GM23248 (cell line): ENCODE measurements around the gene NIPA2. TPM values are rescaled to one million over a fixed set of nuclear protein-coding genes. Genes with fewer than 3 reads are reported as not detected.

ENCODE experiments used
- DNase-seq: peaks from one replicate; pipeline ENCODE4 v3.0.0-alpha.2; 2015
- H2AFZ ChIP-seq: fragments of 200-600 bp; sonication (generic); 2 replicates; pipeline ENCODE4 v1.6.1; 2016; ENCODE audit warnings: antibody characterized with exemption
- H3F3A ChIP-seq: fragments of 200-600 bp; sonication (generic); 2 replicates; pipeline ENCODE4 v1.6.1; 2016; ENCODE audit warnings: mild to moderate bottlenecking, antibody characterized with exemption, mixed run types; ENCODE audit not compliant: insufficient read depth
- H3K27ac ChIP-seq: fragments of 200-600 bp; sonication (generic); 2 replicates; pipeline ENCODE4 v1.5.1; 2016; ENCODE audit warnings: mild to moderate bottlenecking
- H3K27me3 ChIP-seq: fragments of 200-600 bp; sonication (generic); replicated peaks from 2 replicates; pipeline ENCODE4 v1.6.1; 2016; ENCODE audit warnings: mild to moderate bottlenecking; ENCODE audit not compliant: insufficient read depth
- H3K36me3 ChIP-seq: fragments of 200-600 bp; sonication (generic); 2 replicates; pipeline ENCODE4 v1.6.1; 2016; ENCODE audit warnings: low read depth, mild to moderate bottlenecking
- H3K4me1 ChIP-seq: fragments of 200-600 bp; sonication (generic); 2 replicates; pipeline ENCODE4 v1.6.1; 2016; ENCODE audit warnings: mild to moderate bottlenecking; ENCODE audit not compliant: insufficient read depth
- H3K4me2 ChIP-seq: fragments of 200-600 bp; sonication (generic); one replicate; pipeline ENCODE4 v1.6.1; 2016; ENCODE audit warnings: mild to moderate bottlenecking; ENCODE audit not compliant: unreplicated experiment
- H3K4me3 ChIP-seq: fragments of 200-600 bp; sonication (generic); 2 replicates; pipeline ENCODE4 v1.5.1; 2016; ENCODE audit warnings: mild to moderate bottlenecking
- H3K79me2 ChIP-seq: fragments of 200-600 bp; sonication (generic); 2 replicates; pipeline ENCODE4 v1.6.1; 2016; ENCODE audit warnings: mild to moderate bottlenecking; ENCODE audit not compliant: insufficient read depth
- H3K9ac ChIP-seq: fragments of 200-600 bp; sonication (generic); 2 replicates; pipeline ENCODE4 v1.6.1; 2016; ENCODE audit warnings: mild to moderate bottlenecking
- H3K9me2 ChIP-seq: fragments of 200-600 bp; sonication (generic); 2 replicates; pipeline ENCODE4 v1.6.1; 2016; ENCODE audit warnings: mixed run types, mild to moderate bottlenecking, moderate library complexity; ENCODE audit not compliant: insufficient read depth
- H3K9me3 ChIP-seq: fragments of 200-600 bp; sonication (generic); one replicate; pipeline ENCODE4 v1.6.1; 2017; ENCODE audit warnings: low read depth
- H4K20me1 ChIP-seq: fragments of 200-600 bp; sonication (generic); 2 replicates; pipeline ENCODE4 v1.6.0; 2016; ENCODE audit not compliant: insufficient read depth
- EZH2 ChIP-seq: fragments of 200-600 bp; sonication (generic); IDR thresholded peaks from 2 replicates; pipeline ENCODE4 v1.6.1; 2018; ENCODE audit warnings: antibody characterized with exemption, mild to moderate bottlenecking; ENCODE audit not compliant: insufficient read depth, poor library complexity, severe bottlenecking
- EZH2phosphoT487 ChIP-seq: fragments of 200-600 bp; sonication (generic); IDR thresholded peaks from 2 replicates; pipeline ENCODE4 v1.6.1; 2018; ENCODE audit warnings: antibody characterized with exemption, moderate library complexity, mild to moderate bottlenecking, low read depth; ENCODE audit not compliant: insufficient read depth
- WGBS, 2 experiments: methylation state at CpG; one replicate each; pipeline ENCODE4 v1.1.6; 2015 to 2017; ENCODE audit warnings: low lambda C conversion rate in 2 of 2, low coverage in 1 of 2; ENCODE audit errors: missing lambda C conversion rate in 2 of 2; 5-methylcytosine and 5-hydroxymethylcytosine counted together
- in situ Hi-C: fragments of 300-500 bp; cut with MboI; formaldehyde crosslinking; loops from 2 replicates; pipeline ENCODE4 v1.15.0; 2020
- polyA plus RNA-seq: library from polyadenylated mRNA; unstranded; fragments of >200 nt; fragmentation: Nextera tagmentation; extraction: Ambion mirVana; gene quantifications from 2 replicates; pipeline ENCODE4 v1.2.1, GENCODE V29; 2016
- total RNA-seq: library from RNA; depleted of rRNA; stranded (reverse); fragments of >200 nt; shearing (Covaris generic); gene quantifications from 2 replicates; pipeline ENCODE4 v1.2.3, GENCODE V29; 2014

The NIPA2 gene
- total and polyA plus RNA-seq, 2 experiments from 2014 or later = 74.9 to 100 TPM

DNA sequence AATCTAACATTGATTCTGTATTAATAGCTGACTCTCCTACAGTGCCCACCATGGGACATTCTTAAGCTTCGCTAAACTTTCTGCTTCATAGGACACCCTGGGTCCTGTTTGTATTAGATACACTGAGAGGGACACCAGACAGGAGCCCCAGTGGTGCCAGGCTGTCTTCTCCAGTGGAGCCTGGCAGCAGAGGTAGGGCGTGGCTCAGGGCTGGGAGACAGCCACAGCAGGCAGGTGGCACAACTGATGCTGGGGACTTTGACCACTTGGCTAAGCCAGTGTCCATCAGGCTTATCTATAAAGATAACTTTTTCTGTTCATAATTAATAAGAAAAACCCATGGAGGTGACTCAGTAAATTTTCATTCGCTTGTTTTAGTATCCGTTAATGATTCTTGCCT lies 30.2 kb upstream of the NIPA2 start:
- Histone ChIP-seq H3K9me2 (no peaks in the 10 kb centered on the region), H3K9ac (no peak overlapping the region), H3K27ac (no peak overlapping the region), H4K20me1 (no peaks in the 10 kb centered on the region), H3K4me1 (no peaks in the 10 kb centered on the region), H2AFZ (no peak overlapping the region), H3K36me3 (no peaks in the 10 kb centered on the region), H3K27me3 (no peaks in the 10 kb centered on the region), H3F3A (no peaks in the 10 kb centered on the region), H3K4me3 (no peak overlapping the region), H3K79me2 (peaks cover 4% of the 10 kb centered on the region; the same call in 1 of the 2 replicates), H3K4me2 (no peak overlapping the region), H3K9me3 (no peaks in the 10 kb centered on the region)
- TF ChIP-seq EZH2 (no peak), EZH2phosphoT487 (no peak)
- in situ Hi-C loops = no loop called here
- no peak for DNase-seq
- 94% methylated on average over 4 of the region's 4 CpGs for WGBS, 2 experiments

DNA sequence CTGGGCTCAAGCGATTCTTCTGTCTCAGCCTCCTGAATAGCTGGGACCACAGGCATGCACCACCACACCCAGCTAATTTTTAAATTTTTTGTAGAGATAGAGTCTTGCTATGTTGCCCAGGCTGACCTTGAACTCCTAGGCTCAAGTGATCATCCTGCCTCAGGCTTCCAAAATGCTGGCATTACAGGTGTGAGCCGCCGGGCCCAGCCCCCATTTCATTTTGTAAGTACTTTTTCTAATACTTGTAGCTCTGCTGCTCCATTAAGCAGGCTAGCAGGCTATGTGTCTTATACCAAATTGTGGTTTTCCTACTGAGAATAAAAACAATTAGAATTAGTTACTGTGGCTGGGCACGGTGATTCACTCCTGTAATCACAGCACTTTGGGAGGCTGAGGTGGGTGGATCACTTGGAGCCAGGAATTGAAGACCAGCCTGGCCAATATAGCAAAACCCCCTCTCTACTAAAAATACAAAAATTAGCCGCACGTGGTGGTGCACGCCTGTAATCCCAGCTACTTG lies 29.6 kb upstream of the NIPA2 start:
- Histone ChIP-seq H3K79me2 (peaks cover 4% of the 10 kb centered on the region; the same call in 1 of the 2 replicates), H3K36me3 (no peaks in the 10 kb centered on the region), H4K20me1 (no peaks in the 10 kb centered on the region), H3F3A (no peaks in the 10 kb centered on the region), H3K27ac (no peak overlapping the region), H3K9me3 (no peaks in the 10 kb centered on the region), H3K9me2 (no peaks in the 10 kb centered on the region), H3K4me3 (no peak overlapping the region), H3K4me1 (no peaks in the 10 kb centered on the region), H3K9ac (no peak overlapping the region), H3K27me3 (no peaks in the 10 kb centered on the region), H2AFZ (no peak overlapping the region), H3K4me2 (no peak overlapping the region)
- 95% methylated on average over 7 of the region's 7 CpGs for WGBS, 2 experiments
- no peak for DNase-seq
- in situ Hi-C loops = no loop called here
- TF ChIP-seq EZH2phosphoT487 = no peak
- no peak for TF ChIP-seq EZH2

DNA sequence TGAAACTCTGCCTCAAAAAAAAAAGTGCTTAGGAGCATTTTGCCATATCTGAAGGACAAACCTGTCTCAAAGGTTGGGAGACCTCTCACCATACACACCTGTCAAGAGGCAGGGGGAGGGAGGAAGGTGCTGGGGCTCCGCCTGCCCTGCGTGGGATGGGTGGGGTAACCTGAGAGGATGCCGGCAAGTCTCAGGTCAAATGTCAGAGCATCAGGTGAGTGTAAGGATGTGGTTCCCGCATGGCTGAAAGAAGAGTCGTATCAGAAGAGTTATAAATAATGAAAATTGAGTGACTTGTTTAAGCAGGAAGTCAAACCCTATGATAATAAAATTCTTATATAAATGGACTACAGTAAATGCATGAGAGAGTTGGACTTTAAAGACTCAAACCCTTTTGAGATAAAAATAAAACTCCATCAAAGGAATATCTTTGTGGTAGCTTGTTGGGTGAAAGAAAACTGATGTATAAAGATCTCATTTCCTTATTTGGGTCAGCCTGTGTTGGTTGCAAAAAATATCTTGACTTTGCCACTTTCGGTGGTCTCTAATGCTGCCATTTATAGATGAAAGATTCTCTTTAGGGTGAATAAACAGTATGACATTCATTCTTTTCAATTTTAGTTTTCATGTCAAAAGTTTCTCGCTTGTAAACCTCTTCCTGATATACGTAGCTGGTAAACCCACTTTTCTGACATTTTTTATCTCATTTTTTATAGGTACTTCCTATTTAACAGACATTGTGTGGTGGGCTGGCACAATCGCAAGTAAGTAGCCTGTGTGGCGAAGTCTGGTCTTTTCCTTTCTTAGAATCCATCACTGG lies 28.2 kb upstream of the NIPA2 start:
- H3K4me2 ChIP-seq = no peak overlapping the region
- H3K4me1 ChIP-seq = no peaks in the 10 kb centered on the region
- no peak overlapping the region for H3K4me3 ChIP-seq
- H3K9me3 ChIP-seq = no peaks in the 10 kb centered on the region
- H3K9ac ChIP-seq = no peak overlapping the region
- no peaks in the 10 kb centered on the region for H4K20me1 ChIP-seq
- no peaks in the 10 kb centered on the region for H3K9me2 ChIP-seq
- H3K27ac ChIP-seq = no peak overlapping the region
- H3K27me3 ChIP-seq = no peaks in the 10 kb centered on the region
- in situ Hi-C loops = no loop called here
- no peak overlapping the region for H2AFZ ChIP-seq
- H3K36me3 ChIP-seq = no peaks in the 10 kb centered on the region
- no peak for DNase-seq
- TF ChIP-seq EZH2 (no peak), EZH2phosphoT487 (no peak)
- no peaks in the 10 kb centered on the region for H3K79me2 ChIP-seq
- H3F3A ChIP-seq = no peaks in the 10 kb centered on the region
- WGBS, 2 experiments = 89 to 90% methylated on average over 10 of the region's 10 CpGs

DNA sequence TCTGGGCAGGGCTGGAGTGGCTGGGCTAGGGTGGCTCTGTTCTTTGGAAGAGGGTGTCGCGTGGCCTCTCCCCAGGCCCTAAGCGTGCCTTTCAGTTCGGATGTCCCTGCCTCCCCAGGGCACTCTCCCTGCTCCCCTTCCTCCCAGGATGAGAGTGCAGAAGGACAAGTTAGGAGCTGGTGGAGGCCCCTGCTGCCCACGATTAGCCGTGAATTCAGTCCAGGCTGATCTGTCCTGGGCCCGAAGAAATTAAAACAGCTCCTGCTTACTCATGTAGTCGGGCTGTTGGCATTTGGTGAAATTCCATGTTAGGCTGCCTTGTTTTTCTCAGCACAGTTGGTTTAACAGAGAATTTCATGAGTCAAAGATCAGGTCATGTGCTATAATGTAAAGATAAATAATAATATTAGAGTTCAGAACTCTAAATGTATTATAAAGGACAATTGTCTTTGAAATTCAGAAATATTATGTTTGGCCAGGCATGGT lies 27.6 kb upstream of the NIPA2 start:
- H3K9me3 ChIP-seq = no peaks in the 10 kb centered on the region
- H3K4me3 ChIP-seq = no peak overlapping the region
- H3K4me2 ChIP-seq = no peak overlapping the region
- no peak overlapping the region for H3K9ac ChIP-seq
- no peaks in the 10 kb centered on the region for H3K36me3 ChIP-seq
- 80 to 86% methylated on average over 6 to 8 of the region's 8 CpGs for WGBS, 2 experiments
- no peaks in the 10 kb centered on the region for H3K9me2 ChIP-seq
- in situ Hi-C loops = no loop called here
- peak; percentile 6 for DNase-seq
- no peak for TF ChIP-seq EZH2phosphoT487
- no peak for TF ChIP-seq EZH2
- no peaks in the 10 kb centered on the region for H4K20me1 ChIP-seq
- H3K4me1 ChIP-seq = no peaks in the 10 kb centered on the region
- H3K27ac ChIP-seq = no peak overlapping the region
- H3K27me3 ChIP-seq = no peaks in the 10 kb centered on the region
- no peaks in the 10 kb centered on the region for H3K79me2 ChIP-seq
- H2AFZ ChIP-seq = no peak overlapping the region
- H3F3A ChIP-seq = no peaks in the 10 kb centered on the region
